Parathyroid adenoma (tissue), 2 donors: Measurements from ENCODE around the gene IL17B.

ENCODE experiments used
- H2AFZ ChIP-seq: fragments of 300-600 bp; sonication (generic); one replicate; pipeline ENCODE4 v1.7.0; 2017; ENCODE audit warnings: antibody characterized with exemption, mild to moderate bottlenecking
- H3K27ac ChIP-seq: fragments of 300-600 bp; sonication (generic); one replicate; pipeline ENCODE4 v1.7.0; 2017
- H3K27me3 ChIP-seq: fragments of 300-600 bp; sonication (generic); one replicate; pipeline ENCODE4 v1.7.0; 2017; ENCODE audit warnings: low read length; ENCODE audit not compliant: control insufficient read depth, insufficient read depth
- H3K36me3 ChIP-seq: fragments of 300-600 bp; sonication (generic); one replicate; pipeline ENCODE4 v1.7.0; 2017; ENCODE audit warnings: low read length; ENCODE audit not compliant: control insufficient read depth, insufficient read depth
- H3K4me1 ChIP-seq: fragments of 300-600 bp; sonication (generic); one replicate; pipeline ENCODE4 v1.7.0; 2017; ENCODE audit warnings: control low read depth
- H3K4me2 ChIP-seq: fragments of 300-600 bp; sonication (generic); one replicate; pipeline ENCODE4 v1.7.0; 2017; ENCODE audit warnings: low read length
- H3K4me3 ChIP-seq: fragments of 300-600 bp; sonication (generic); one replicate; pipeline ENCODE4 v1.7.0; 2017; ENCODE audit warnings: low read depth, low read length
- H3K79me2 ChIP-seq: fragments of 300-600 bp; sonication (generic); one replicate; pipeline ENCODE4 v1.7.0; 2017; ENCODE audit warnings: control low read depth
- H3K9ac ChIP-seq: fragments of 300-600 bp; sonication (generic); one replicate; pipeline ENCODE4 v1.7.0; 2017; ENCODE audit warnings: mild to moderate bottlenecking
- H3K9me3 ChIP-seq: fragments of 300-600 bp; sonication (generic); one replicate; pipeline ENCODE4 v1.7.0; 2017; ENCODE audit warnings: low read length; ENCODE audit not compliant: control insufficient read depth
- TF ChIP-seq, protein P1 (sequence below): fragments of 300-600 bp; sonication (generic); IDR thresholded peaks from one replicate; pipeline ENCODE4 v1.7.0; 2017; ENCODE audit warnings: antibody characterized with exemption, mild to moderate bottlenecking
- donor health status: primary hyperparathyroidism.

IL17B gene

GRCh38 chr5:149421834-149422233 is 42.7 kb upstream of the IL17B start:
- Histone ChIP-seq H3K4me2 (no peak overlapping the region), H3K36me3 (no peaks in the 10 kb centered on the region), H2AFZ (no peak overlapping the region), H3K27me3 (no peaks in the 10 kb centered on the region), H3K4me1 (peaks cover 4% of the 10 kb centered on the region), H3K27ac (peak overlapping the region; percentile 15), H3K4me3 (no peak overlapping the region), H3K9me3 (no peaks in the 10 kb centered on the region), H3K79me2 (no peaks in the 10 kb centered on the region), H3K9ac (no peak overlapping the region)
- TF ChIP-seq, protein P1, sequence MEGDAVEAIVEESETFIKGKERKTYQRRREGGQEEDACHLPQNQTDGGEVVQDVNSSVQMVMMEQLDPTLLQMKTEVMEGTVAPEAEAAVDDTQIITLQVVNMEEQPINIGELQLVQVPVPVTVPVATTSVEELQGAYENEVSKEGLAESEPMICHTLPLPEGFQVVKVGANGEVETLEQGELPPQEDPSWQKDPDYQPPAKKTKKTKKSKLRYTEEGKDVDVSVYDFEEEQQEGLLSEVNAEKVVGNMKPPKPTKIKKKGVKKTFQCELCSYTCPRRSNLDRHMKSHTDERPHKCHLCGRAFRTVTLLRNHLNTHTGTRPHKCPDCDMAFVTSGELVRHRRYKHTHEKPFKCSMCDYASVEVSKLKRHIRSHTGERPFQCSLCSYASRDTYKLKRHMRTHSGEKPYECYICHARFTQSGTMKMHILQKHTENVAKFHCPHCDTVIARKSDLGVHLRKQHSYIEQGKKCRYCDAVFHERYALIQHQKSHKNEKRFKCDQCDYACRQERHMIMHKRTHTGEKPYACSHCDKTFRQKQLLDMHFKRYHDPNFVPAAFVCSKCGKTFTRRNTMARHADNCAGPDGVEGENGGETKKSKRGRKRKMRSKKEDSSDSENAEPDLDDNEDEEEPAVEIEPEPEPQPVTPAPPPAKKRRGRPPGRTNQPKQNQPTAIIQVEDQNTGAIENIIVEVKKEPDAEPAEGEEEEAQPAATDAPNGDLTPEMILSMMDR: no peak

DNA sequence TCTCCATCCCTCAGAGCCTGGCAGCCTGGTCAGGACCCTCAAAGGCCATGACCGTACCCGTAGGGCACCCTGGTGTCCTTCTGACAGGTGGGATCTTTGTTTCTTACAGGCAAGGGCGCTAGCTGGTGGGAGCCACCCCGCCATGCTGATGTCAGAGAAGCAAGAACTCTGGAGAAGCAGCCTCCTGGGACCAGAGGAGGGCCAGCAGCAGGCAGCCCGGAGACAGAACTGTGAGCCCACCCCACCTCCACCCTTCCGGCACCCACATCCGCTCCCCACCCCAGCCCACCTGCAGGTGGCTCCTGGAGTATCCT is 42.2 kb upstream of the IL17B start:
- H3K4me1 ChIP-seq: peaks cover 4% of the 10 kb centered on the region
- H3K4me3 ChIP-seq: no peak overlapping the region
- no peaks in the 10 kb centered on the region for H3K27me3 ChIP-seq
- no peaks in the 10 kb centered on the region for H3K36me3 ChIP-seq
- no peak overlapping the region for H2AFZ ChIP-seq
- TF ChIP-seq, protein P1: no peak
- H3K79me2 ChIP-seq: no peaks in the 10 kb centered on the region
- no peaks in the 10 kb centered on the region for H3K9me3 ChIP-seq
- peak overlapping the region; percentile 20 for H3K27ac ChIP-seq
- H3K9ac ChIP-seq: no peak overlapping the region
- H3K4me2 ChIP-seq: no peak overlapping the region

GRCh38 chr5:149420545-149421371 is 41.7 kb upstream of the IL17B start:
- Histone ChIP-seq H3K9me3 (no peaks in the 10 kb centered on the region), H3K27me3 (no peaks in the 10 kb centered on the region), H3K36me3 (no peaks in the 10 kb centered on the region), H3K9ac (no peak overlapping the region), H3K4me1 (peaks cover 4% of the 10 kb centered on the region), H3K79me2 (no peaks in the 10 kb centered on the region), H2AFZ (no peak overlapping the region), H3K4me3 (no peak overlapping the region), H3K27ac (peak overlapping the region; percentile 20), H3K4me2 (no peak overlapping the region)
- TF ChIP-seq, protein P1: no peak

DNA sequence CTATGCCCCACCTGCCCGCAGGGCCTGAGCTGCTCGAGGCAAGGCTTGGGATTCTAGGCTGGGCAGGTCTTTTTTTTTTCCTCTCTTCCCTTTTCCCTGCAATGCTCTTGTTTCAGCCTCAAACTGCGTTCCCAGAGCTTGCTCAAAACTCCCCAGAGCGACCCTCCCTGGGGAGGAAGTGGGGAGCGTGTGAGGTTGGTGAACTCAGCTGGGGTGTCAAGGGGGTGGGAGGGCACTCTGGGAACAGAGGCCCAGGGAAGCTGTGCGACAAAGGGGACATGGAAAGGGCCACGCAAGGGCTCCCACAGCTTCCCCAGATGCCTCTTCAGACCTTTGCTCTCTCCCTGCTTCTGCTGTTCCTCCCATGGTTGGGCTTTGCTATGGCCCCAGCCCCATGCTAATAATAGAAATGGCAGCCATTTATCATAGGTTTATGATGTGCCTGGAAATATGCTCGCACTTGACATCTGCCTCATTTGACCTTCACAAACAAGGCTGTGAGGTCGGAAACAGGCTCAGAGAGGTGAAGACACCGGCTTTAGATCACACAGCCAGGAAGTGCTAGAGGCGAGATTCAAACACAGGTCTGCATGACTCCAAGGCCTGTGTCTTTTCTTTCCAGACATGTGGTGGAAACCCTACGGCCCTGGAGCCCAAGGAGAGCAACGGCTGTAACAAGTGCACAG is 40.9 kb upstream of the IL17B start:
- Histone ChIP-seq H3K79me2 (no peaks in the 10 kb centered on the region), H3K27me3 (no peaks in the 10 kb centered on the region), H3K4me1 (peaks cover 4% of the 10 kb centered on the region), H3K4me3 (no peak overlapping the region), H3K9me3 (no peaks in the 10 kb centered on the region), H3K4me2 (no peak overlapping the region), H3K27ac (peak overlapping the region; percentile 20), H3K36me3 (no peaks in the 10 kb centered on the region), H3K9ac (no peak overlapping the region), H2AFZ (no peak overlapping the region)
- TF ChIP-seq, protein P1: no peak
